Ascending aorta (tissue), 2 donors: ENCODE results near the gene ITM2B. TPM values are rescaled to one million over a fixed set of nuclear protein-coding genes. Genes with fewer than 3 reads are reported as not detected.

Experiments
- DNase-seq, 2 donors: peaks; one replicate each; pipeline ENCODE4 v3.0.0-alpha.2; 2019; ENCODE audit warnings: low spot score in 2 of 2
- H3K27ac ChIP-seq, 2 donors: fragments of 200-600 bp; sonication (generic); one replicate each; pipeline ENCODE4 v1.5.1; 2016 to 2017; ENCODE audit warnings: mild to moderate bottlenecking in 1 of 2
- H3K27me3 ChIP-seq: fragments of 200-600 bp; sonication (generic); one replicate; pipeline ENCODE4 v1.5.1; 2017
- H3K36me3 ChIP-seq, 2 donors: fragments of 200-600 bp; sonication (generic); one replicate each; pipeline ENCODE4 v1.5.1; 2016
- H3K4me1 ChIP-seq, 2 donors: fragments of 200-600 bp; sonication (generic); one replicate each; pipeline ENCODE4 v1.5.1; 2016 to 2017; ENCODE audit warnings: mild to moderate bottlenecking in 1 of 2
- H3K4me3 ChIP-seq, 2 donors: fragments of 200-600 bp; sonication (generic); one replicate each; pipeline ENCODE4 v1.5.1; 2016 to 2017; ENCODE audit warnings: mild to moderate bottlenecking in 1 of 2
- H3K9me3 ChIP-seq, 2 donors: fragments of 200-600 bp; sonication (generic); one replicate each; pipeline ENCODE4 v1.5.1; 2016
- CTCF ChIP-seq, 3 experiments: fragments of 200-600 bp in 2 of 3; fragments of 450-650 bp in 1 of 3; sonication (generic) in 2 of 3; IDR thresholded peaks; one replicate each; pipeline ENCODE4 v1.5.1; 2016 to 2019; ENCODE audit warnings: antibody characterized with exemption in 3 of 3, mild to moderate bottlenecking in 1 of 3, moderate library complexity in 1 of 3
- intact Hi-C: fragments of 100-400 bp; cut with DNase I; formaldehyde crosslinking; loops from one replicate; pipeline ENCODE4 v1.15.1; 2023
- total RNA-seq: library from RNA; depleted of rRNA; stranded (reverse); fragments of >200 nt; gene quantifications from one replicate; pipeline ENCODE4 v1.1.0, GENCODE V29; 2016

The ITM2B gene
- total RNA-seq, 1 donor from 2014 or later, result 345 TPM

DNA sequence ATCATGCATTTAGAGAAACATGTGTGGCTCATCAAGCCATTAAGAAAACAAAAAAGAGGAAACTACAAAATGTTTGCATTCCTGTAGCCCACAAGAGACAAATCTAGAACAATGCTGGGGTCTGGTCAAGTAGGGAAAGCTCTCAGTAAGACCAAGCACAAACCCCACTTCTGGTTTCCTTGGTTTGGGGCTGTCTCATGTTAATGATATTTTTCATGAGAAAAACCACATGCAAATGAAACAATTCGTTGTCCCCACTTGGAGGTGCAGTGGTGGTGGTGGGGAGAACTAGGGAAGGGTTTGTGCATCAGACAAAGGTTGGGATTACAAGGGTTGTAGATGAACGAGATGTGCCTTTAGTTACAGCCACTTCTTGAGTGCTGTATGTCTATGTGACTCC lies 63.5 kb downstream of the ITM2B start:
- intact Hi-C loops, result no loop called here
- H3K9me3 ChIP-seq, result no peaks in the 10 kb centered on the region
- H3K4me3 ChIP-seq, result no peak overlapping the region
- H3K4me1 ChIP-seq, result no peaks in the 10 kb centered on the region
- H3K27ac ChIP-seq, result no peak overlapping the region
- no peak for TF ChIP-seq CTCF (IDR thresholded peaks at IDR 0.05)
- no peak for DNase-seq
- no peaks in the 10 kb centered on the region for H3K27me3 ChIP-seq
- no peaks in the 10 kb centered on the region for H3K36me3 ChIP-seq

- Histone ChIP-seq H3K27ac (no peak overlapping the region), H3K36me3 (no peaks in the 10 kb centered on the region), H3K4me1 (no peaks in the 10 kb centered on the region), H3K4me3 (no peak overlapping the region), H3K27me3 (no peaks in the 10 kb centered on the region), H3K9me3 (no peaks in the 10 kb centered on the region)
- no peak for DNase-seq
- no peak for TF ChIP-seq CTCF (IDR thresholded peaks at IDR 0.05)
- intact Hi-C loops, result no loop called here
Observed at GRCh38 chr13:48297131-48297786, 64.3 kb downstream of the ITM2B start.

DNA sequence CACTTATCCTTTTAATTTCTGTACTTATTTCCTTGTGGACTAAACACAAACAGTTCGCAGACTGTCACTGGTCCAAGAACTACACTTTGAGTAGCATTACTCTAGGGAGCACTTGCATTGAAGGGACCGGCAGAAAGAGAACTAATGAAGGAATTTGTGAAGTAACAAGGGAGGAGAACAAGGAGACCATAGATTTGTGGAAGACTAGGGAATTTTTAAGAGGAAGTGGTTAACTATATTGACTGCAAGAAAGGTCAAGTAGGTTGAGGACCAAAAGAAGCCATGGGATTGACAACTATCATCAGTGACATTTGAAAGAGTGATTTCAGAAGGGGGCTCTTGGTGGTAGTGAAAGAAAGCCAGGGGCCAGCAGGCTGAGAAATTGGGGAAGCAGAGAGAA lies 66.6 kb downstream of the ITM2B start:
- no peak overlapping the region for H3K27ac ChIP-seq
- TF ChIP-seq CTCF (IDR thresholded peaks at IDR 0.05), result no peak

GRCh38 chr13:48302871-48303358 lies 69.9 kb downstream of the ITM2B start:
- no peaks in the 10 kb centered on the region for H3K9me3 ChIP-seq
- peak overlapping the region; percentile 98 to 99 for H3K27ac ChIP-seq
- H3K27me3 ChIP-seq, result no peaks in the 10 kb centered on the region
- H3K36me3 ChIP-seq, result peaks cover 2 to 3% of the 10 kb centered on the region in 2 donors
- intact Hi-C loops, result loop anchor here (1.0 to 2.0 kb wide), 6 partner anchors 70 to 266 kb away; partner anchors contain the start of genes ITM2B, MED4 and NUDT15
- H3K4me1 ChIP-seq, result peaks cover 0 to 20% of the 10 kb centered on the region in 2 donors
- DNase-seq, result no peak
- peak overlapping the region; percentile 72 to 97 for H3K4me3 ChIP-seq
- no peak for TF ChIP-seq CTCF (IDR thresholded peaks at IDR 0.05)

More for the DNA sequence above, 66.6 kb downstream of the ITM2B start:
- intact Hi-C loops, result no loop called here
- Histone ChIP-seq H3K27me3 (no peaks in the 10 kb centered on the region), H3K4me3 (no peak overlapping the region), H3K4me1 (no peaks in the 10 kb centered on the region), H3K36me3 (peaks cover 0 to 3% of the 10 kb centered on the region in 2 donors), H3K9me3 (no peaks in the 10 kb centered on the region)
- DNase-seq, result no peak

DNA sequence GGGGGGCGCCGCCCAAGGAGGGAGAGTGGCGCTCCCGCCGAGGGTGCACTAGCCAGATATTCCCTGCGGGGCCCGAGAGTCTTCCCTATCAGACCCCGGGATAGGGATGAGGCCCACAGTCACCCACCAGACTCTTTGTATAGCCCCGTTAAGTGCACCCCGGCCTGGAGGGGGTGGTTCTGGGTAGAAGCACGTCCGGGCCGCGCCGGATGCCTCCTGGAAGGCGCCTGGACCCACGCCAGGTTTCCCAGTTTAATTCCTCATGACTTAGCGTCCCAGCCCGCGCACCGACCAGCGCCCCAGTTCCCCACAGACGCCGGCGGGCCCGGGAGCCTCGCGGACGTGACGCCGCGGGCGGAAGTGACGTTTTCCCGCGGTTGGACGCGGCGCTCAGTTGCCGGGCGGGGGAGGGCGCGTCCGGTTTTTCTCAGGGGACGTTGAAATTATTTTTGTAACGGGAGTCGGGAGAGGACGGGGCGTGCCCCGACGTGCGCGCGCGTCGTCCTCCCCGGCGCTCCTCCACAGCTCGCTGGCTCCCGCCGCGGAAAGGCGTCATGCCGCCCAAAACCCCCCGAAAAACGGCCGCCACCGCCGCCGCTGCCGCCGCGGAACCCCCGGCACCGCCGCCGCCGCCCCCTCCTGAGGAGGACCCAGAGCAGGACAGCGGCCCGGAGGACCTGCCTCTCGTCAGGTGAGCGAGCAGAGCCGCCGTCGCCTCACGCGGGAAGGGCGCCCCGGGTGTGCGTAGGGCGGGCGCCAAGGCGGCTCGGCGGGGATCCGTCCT lies 70.5 kb downstream of the ITM2B start, which contains the start of gene RB1:
TSS of gene RB1 (plus strand) at position 393 of the 784 bp plus-strand sequence. CDS start at position 555, 162 bp downstream.
- Histone ChIP-seq H3K4me3 (peak within 1 kb of the TSS; percentile 72 to 97), H3K36me3 (peaks cover 2 to 3% of the 10 kb centered on the region in 2 donors), H3K4me1 (peaks cover 0 to 20% of the 10 kb centered on the region in 2 donors), H3K27ac (peak within 1 kb of the TSS; percentile 98 to 99), H3K27me3 (no peaks in the 10 kb centered on the region), H3K9me3 (no peaks in the 10 kb centered on the region)
- no peak for TF ChIP-seq CTCF (IDR thresholded peaks at IDR 0.05)
- peak; percentile 73 to 96 for DNase-seq
- intact Hi-C loops, result loop anchor here (1.0 to 2.0 kb wide), 6 partner anchors 70 to 266 kb away; partner anchors contain the start of genes ITM2B, MED4 and NUDT15
